Astrocyte of the cerebellum (primary cell): Measurements from ENCODE around the gene CUBN.

Experiments used
- DNase-seq: peaks from one replicate; pipeline ENCODE4 v3.0.0-alpha.2; 2011; ENCODE audit warnings: low read depth
- H3K4me3 ChIP-seq: 2 replicates; pipeline ENCODE4 v1.5.1; 2011; ENCODE audit warnings: mild to moderate bottlenecking, low read depth, low read length, moderate library complexity
- in situ Hi-C: cut with HindIII; loops from 2 replicates; pipeline ENCODE4 v1.10.0; 2017; ENCODE audit warnings: low sequenced_read_pairs
- TF ChIP-seq, protein P1 (sequence below): IDR thresholded peaks from 2 replicates; pipeline ENCODE4 v1.5.1; 2012; ENCODE audit warnings: low read length, low read depth, moderate library complexity, mild to moderate bottlenecking; ENCODE audit errors: missing control alignments

The CUBN gene

GRCh38 chr10:16788778-16789177 lies 340.8 kb downstream of the CUBN start:
- no peak for DNase-seq
- TF ChIP-seq, protein P1, sequence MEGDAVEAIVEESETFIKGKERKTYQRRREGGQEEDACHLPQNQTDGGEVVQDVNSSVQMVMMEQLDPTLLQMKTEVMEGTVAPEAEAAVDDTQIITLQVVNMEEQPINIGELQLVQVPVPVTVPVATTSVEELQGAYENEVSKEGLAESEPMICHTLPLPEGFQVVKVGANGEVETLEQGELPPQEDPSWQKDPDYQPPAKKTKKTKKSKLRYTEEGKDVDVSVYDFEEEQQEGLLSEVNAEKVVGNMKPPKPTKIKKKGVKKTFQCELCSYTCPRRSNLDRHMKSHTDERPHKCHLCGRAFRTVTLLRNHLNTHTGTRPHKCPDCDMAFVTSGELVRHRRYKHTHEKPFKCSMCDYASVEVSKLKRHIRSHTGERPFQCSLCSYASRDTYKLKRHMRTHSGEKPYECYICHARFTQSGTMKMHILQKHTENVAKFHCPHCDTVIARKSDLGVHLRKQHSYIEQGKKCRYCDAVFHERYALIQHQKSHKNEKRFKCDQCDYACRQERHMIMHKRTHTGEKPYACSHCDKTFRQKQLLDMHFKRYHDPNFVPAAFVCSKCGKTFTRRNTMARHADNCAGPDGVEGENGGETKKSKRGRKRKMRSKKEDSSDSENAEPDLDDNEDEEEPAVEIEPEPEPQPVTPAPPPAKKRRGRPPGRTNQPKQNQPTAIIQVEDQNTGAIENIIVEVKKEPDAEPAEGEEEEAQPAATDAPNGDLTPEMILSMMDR, result no peak
- H3K4me3 ChIP-seq, result no peak overlapping the region
- in situ Hi-C loops, result no loop called here

GRCh38 chr10:16788125-16788524 lies 341.5 kb downstream of the CUBN start:
- H3K4me3 ChIP-seq, result no peak overlapping the region
- in situ Hi-C loops, result no loop called here
- TF ChIP-seq, protein P1, result no peak
- no peak for DNase-seq

GRCh38 chr10:16787361-16787791 lies 342.2 kb downstream of the CUBN start:
- DNase-seq, result no peak
- no peak overlapping the region for H3K4me3 ChIP-seq
- in situ Hi-C loops, result no loop called here
- TF ChIP-seq, protein P1, result no peak

- H3K4me3 ChIP-seq, result no peak overlapping the region
- no peak for DNase-seq
- in situ Hi-C loops, result no loop called here
- TF ChIP-seq, protein P1, result no peak
Measured at GRCh38 chr10:16780338-16780880, 349.2 kb downstream of the CUBN start.

DNA sequence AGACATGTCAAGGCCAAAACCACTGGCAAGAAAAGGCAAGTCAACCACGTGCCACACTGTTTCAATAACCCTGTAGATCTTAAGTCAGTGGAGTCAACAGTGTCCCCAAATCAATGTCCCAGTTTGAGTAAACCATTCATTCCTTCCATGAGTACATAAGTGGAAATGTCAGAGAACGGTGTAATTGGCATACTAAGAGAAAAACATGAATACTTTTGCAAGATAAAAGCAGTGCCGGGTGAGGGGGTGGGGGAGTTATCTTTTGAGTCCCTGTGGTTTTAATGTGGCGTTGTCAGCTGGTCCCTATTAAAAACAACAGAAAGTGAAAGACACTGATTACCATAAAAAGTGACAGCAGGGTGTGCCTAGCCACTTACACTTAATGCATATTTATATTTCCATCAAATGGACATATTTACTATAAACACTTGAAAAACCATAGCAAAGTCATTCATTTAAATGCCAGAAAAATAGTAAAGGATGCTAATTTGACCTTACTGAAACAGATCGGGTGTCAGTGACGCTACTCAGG lies 350.2 kb downstream of the CUBN start:
- in situ Hi-C loops, result no loop called here
- TF ChIP-seq, protein P1, result no peak
- no peak overlapping the region for H3K4me3 ChIP-seq
- no peak for DNase-seq

- DNase-seq, result peak; percentile 23
- in situ Hi-C loops, result no loop called here
- TF ChIP-seq, protein P1, result peak; percentile 54
Measured at GRCh38 chr10:16777473-16778370, 351.9 kb downstream of the CUBN start.

More at GRCh38 chr10:16777473-16778370, 351.9 kb downstream of the CUBN start:
- no peak overlapping the region for H3K4me3 ChIP-seq
